Measurements from ENCODE around the gene XRN2. TPM values are rescaled to one million over a fixed set of nuclear protein-coding genes. Genes with fewer than 3 reads are reported as not detected.

XRN2 gene
- total and polyA plus RNA-seq, 2 donors (not counting 1 experiment from before 2014, with no cell fraction given): 19.0 to 46.2 TPM

GRCh38 chr20:21265261-21266190 is 37.6 kb upstream of the XRN2 start:
- H3K9me3 ChIP-seq (ENCODE audit: control extremely low read depth in 1 of 3, control insufficient read depth in 2 of 3, insufficient read depth in 1 of 3, low read length in 2 of 3): peaks cover 0 to 13% (median 0%) of the 10 kb centered on the region in 3 donors
- CTCF ChIA-PET: interaction anchor here (1.1 kb wide), 1 partner anchor 29 kb away, joined by 3 read pairs; no protein-coding TSS in a partner anchor
- Mint-ChIP-seq H3K4me1 (no peaks in the 10 kb centered on the region), H3K27me3 (peaks cover 26% of the 10 kb centered on the region), H3K9me3 (ENCODE audit: insufficient read depth) (no peaks in the 10 kb centered on the region), H3K4me3 (no peak overlapping the region), H3K27ac (no peak overlapping the region)
- no peak overlapping the region for H3K9ac ChIP-seq (ENCODE audit: low read length)
- DNase-seq (no peak), ATAC-seq (ENCODE audit: low read depth) (no peak)
- H3K4me2 ChIP-seq (replicated peaks; ENCODE audit: low read depth, low read length, poor library complexity, severe bottlenecking): no peak overlapping the region
- no peak overlapping the region for H3K4me3 ChIP-seq (ENCODE audit: control extremely low read depth in 1 of 5, extremely low read depth in 1 of 5, insufficient read depth in 1 of 5, low read depth in 2 of 5, low read length in 4 of 5)
- H3K27ac ChIP-seq (ENCODE audit: low read length in 2 of 2): no peak overlapping the region
- no peaks in the 10 kb centered on the region for H3K4me1 ChIP-seq (ENCODE audit: control insufficient read depth in 2 of 2, insufficient read depth in 2 of 2, low read length in 2 of 2)
- H3K79me2 ChIP-seq (ENCODE audit: control insufficient read depth, insufficient read depth, low read length): no peaks in the 10 kb centered on the region
- TF ChIP-seq CTCF (IDR thresholded peaks at IDR 0.05) (no peak), EZH2 (IDR thresholded peaks at IDR 0.05; ENCODE audit: borderline replicate concordance, insufficient read depth, low read depth, low read length, poor library complexity, severe bottlenecking) (no peak)
- peaks cover 0 to 3% (median 0%) of the 10 kb centered on the region in 4 experiments for H3K27me3 ChIP-seq (replicated peaks in 1 of 4; ENCODE audit: control extremely low read depth in 1 of 4, control insufficient read depth in 3 of 4, insufficient read depth in 4 of 4, low read length in 3 of 4)
- POLR2A ChIA-PET: no interaction called here
- intact Hi-C loops (cut with micrococcal nuclease): no loop called here
- no peaks in the 10 kb centered on the region for H4K20me1 ChIP-seq (ENCODE audit: control insufficient read depth, insufficient read depth, low read length, poor library complexity, severe bottlenecking)
- H2AFZ ChIP-seq (ENCODE audit: insufficient read depth, low read depth, low read length, poor library complexity, severe bottlenecking): no peak overlapping the region
- no peaks in the 10 kb centered on the region for H3K36me3 ChIP-seq (replicated peaks in 1 of 2; ENCODE audit: control extremely low read depth in 1 of 2, control insufficient read depth in 1 of 2, extremely low read depth in 1 of 2, insufficient read depth in 2 of 2, low read length in 1 of 2)
- WGBS (ENCODE audit: insufficient coverage): 86% methylated on average over 13 of the region's 15 CpGs

- no peak for ATAC-seq (ENCODE audit: low read depth)
- TF ChIP-seq EZH2 (IDR thresholded peaks at IDR 0.05; ENCODE audit: borderline replicate concordance, insufficient read depth, low read depth, low read length, poor library complexity, severe bottlenecking) (no peak), CTCF (IDR thresholded peaks at IDR 0.05) (no peak)
- Histone ChIP-seq H3K4me3 (ENCODE audit: control extremely low read depth in 1 of 5, extremely low read depth in 1 of 5, insufficient read depth in 1 of 5, low read depth in 2 of 5, low read length in 4 of 5) (no peak overlapping the region), H3K27ac (ENCODE audit: low read length in 2 of 2) (no peak overlapping the region), H3K4me2 (replicated peaks; ENCODE audit: low read depth, low read length, poor library complexity, severe bottlenecking) (no peak overlapping the region), H4K20me1 (ENCODE audit: control insufficient read depth, insufficient read depth, low read length, poor library complexity, severe bottlenecking) (no peaks in the 10 kb centered on the region), H3K4me1 (ENCODE audit: control insufficient read depth in 2 of 2, insufficient read depth in 2 of 2, low read length in 2 of 2) (no peaks in the 10 kb centered on the region), H3K27me3 (replicated peaks in 1 of 4; ENCODE audit: control extremely low read depth in 1 of 4, control insufficient read depth in 3 of 4, insufficient read depth in 4 of 4, low read length in 3 of 4) (peaks cover 0 to 3% (median 0%) of the 10 kb centered on the region in 4 experiments), H2AFZ (ENCODE audit: insufficient read depth, low read depth, low read length, poor library complexity, severe bottlenecking) (no peak overlapping the region), H3K9ac (ENCODE audit: low read length) (no peak overlapping the region), H3K79me2 (ENCODE audit: control insufficient read depth, insufficient read depth, low read length) (no peaks in the 10 kb centered on the region), H3K36me3 (replicated peaks in 1 of 2; ENCODE audit: control extremely low read depth in 1 of 2, control insufficient read depth in 1 of 2, extremely low read depth in 1 of 2, insufficient read depth in 2 of 2, low read length in 1 of 2) (no peaks in the 10 kb centered on the region), H3K9me3 (ENCODE audit: control extremely low read depth in 1 of 3, control insufficient read depth in 2 of 3, insufficient read depth in 1 of 3, low read length in 2 of 3) (peaks cover 0 to 13% (median 0%) of the 10 kb centered on the region in 3 donors)
- H3K4me3 Mint-ChIP-seq: no peak overlapping the region
- H3K27me3 Mint-ChIP-seq: peaks cover 22% of the 10 kb centered on the region
- intact Hi-C loops (cut with micrococcal nuclease): no loop called here
- no peak for DNase-seq
- ChIA-PET CTCF (interaction anchor here (1.1 kb wide), 1 partner anchor 30 kb away, joined by 3 read pairs; no protein-coding TSS in a partner anchor), POLR2A (no interaction called here)
- H3K9me3 Mint-ChIP-seq (ENCODE audit: insufficient read depth): no peaks in the 10 kb centered on the region
- no peak overlapping the region for H3K27ac Mint-ChIP-seq
- 90% methylated on average over 5 of the region's 5 CpGs for WGBS (ENCODE audit: insufficient coverage)
- no peaks in the 10 kb centered on the region for H3K4me1 Mint-ChIP-seq
Observed at GRCh38 chr20:21266191-21266536, 37.0 kb upstream of the XRN2 start.
